MM.1S (cell line): Measurements from ENCODE around the gene DYNC1I1.
A peak's percentile ranks its signal among the peaks of the same experiment; 100 is the strongest.

Experiments
- DNase-seq: peaks from one replicate; pipeline ENCODE4 v3.0.0-alpha.2; 2015
- H2AFZ ChIP-seq: fragments of 300-600 bp; sonication (generic); 2 replicates; pipeline ENCODE4 v1.6.0; 2016; ENCODE audit warnings: antibody characterized with exemption, low read length
- H3F3A ChIP-seq: fragments of 300-600 bp; sonication (generic); 2 replicates; pipeline ENCODE4 v1.6.1; 2016; ENCODE audit warnings: mild to moderate bottlenecking, antibody characterized with exemption, low read length, moderate library complexity, mixed read lengths; ENCODE audit not compliant: insufficient read depth
- H3K27ac ChIP-seq: fragments of 300-600 bp; sonication (generic); 2 replicates; pipeline ENCODE4 v1.5.1; 2016; ENCODE audit warnings: mild to moderate bottlenecking, low read length
- H3K27me3 ChIP-seq: fragments of 300-600 bp; sonication (generic); replicated peaks from 2 replicates; pipeline ENCODE4 v1.6.0; 2016; ENCODE audit warnings: low read length; ENCODE audit not compliant: insufficient read depth
- H3K36me3 ChIP-seq: fragments of 300-600 bp; sonication (generic); replicated peaks from 2 replicates; pipeline ENCODE4 v1.6.1; 2016; ENCODE audit warnings: mild to moderate bottlenecking, low read length, mixed read lengths; ENCODE audit not compliant: insufficient read depth
- H3K4me1 ChIP-seq: fragments of 300-600 bp; sonication (generic); 2 replicates; pipeline ENCODE4 v1.6.1; 2016; ENCODE audit warnings: low read length, mixed read lengths
- H3K4me2 ChIP-seq: fragments of 300-600 bp; sonication (generic); 2 replicates; pipeline ENCODE4 v1.6.0; 2016; ENCODE audit warnings: low read depth, low read length
- H3K4me3 ChIP-seq: fragments of 300-600 bp; sonication (generic); 2 replicates; pipeline ENCODE4 v1.5.1; 2016; ENCODE audit warnings: low read length, mixed read lengths
- H3K79me2 ChIP-seq: fragments of 300-600 bp; sonication (generic); 2 replicates; pipeline ENCODE4 v1.6.1; 2016; ENCODE audit warnings: mixed run types, low read length, mixed read lengths
- H3K9ac ChIP-seq: fragments of 300-600 bp; sonication (generic); 2 replicates; pipeline ENCODE4 v1.6.1; 2016; ENCODE audit warnings: low read length, mixed read lengths
- H3K9me2 ChIP-seq: fragments of 300-600 bp; sonication (generic); replicated peaks from 2 replicates; pipeline ENCODE4 v1.6.1; 2016; ENCODE audit warnings: mild to moderate bottlenecking, low read length, mixed read lengths; ENCODE audit not compliant: insufficient read depth
- H3K9me3 ChIP-seq: fragments of 300-600 bp; sonication (generic); replicated peaks from 2 replicates; pipeline ENCODE4 v1.6.1; 2016; ENCODE audit warnings: mild to moderate bottlenecking, low read length, mixed read lengths; ENCODE audit not compliant: insufficient read depth
- H4K20me1 ChIP-seq: fragments of 300-600 bp; sonication (generic); 2 replicates; pipeline ENCODE4 v1.6.1; 2016; ENCODE audit warnings: mild to moderate bottlenecking, low read length, moderate library complexity, mixed read lengths; ENCODE audit not compliant: insufficient read depth
- EZH2 ChIP-seq: fragments of 300-600 bp; sonication (generic); optimal IDR thresholded peaks from 2 replicates; pipeline ENCODE3; 2017; ENCODE audit warnings: low read depth, mild to moderate bottlenecking, antibody characterized with exemption, low read length, mixed read lengths
- EZH2phosphoT487 ChIP-seq: fragments of 300-600 bp; sonication (generic); IDR thresholded peaks from 2 replicates; pipeline ENCODE4 v1.6.1; 2018; ENCODE audit warnings: antibody characterized with exemption, low read length
- TF ChIP-seq, protein P1 (sequence below): fragments of 300-600 bp; sonication (generic); IDR thresholded peaks from 2 replicates; pipeline ENCODE4 v1.5.1; 2016; ENCODE audit warnings: antibody characterized with exemption, low read length, mixed read lengths

DYNC1I1 gene

DNA sequence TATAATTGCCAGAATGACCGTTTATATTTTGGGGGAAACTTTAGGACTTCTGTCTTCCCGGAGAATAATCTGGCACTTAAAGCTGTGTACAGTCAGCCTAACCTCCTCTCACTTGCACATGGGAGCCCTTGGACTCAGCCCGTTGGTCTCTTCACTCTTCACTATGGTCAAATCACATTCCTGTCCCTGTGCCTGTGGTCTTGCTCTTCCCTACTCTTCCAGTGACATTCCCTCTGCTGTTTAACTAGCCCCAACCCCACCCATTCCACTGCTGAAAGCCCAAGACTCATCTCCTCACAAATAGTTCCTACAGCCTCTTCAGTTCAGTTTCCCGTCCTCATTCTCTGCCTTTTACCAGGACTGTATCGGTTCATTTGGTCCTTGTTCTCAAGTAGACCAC is 135.0 kb downstream of the DYNC1I1 start:
- no peaks in the 10 kb centered on the region for H3K79me2 ChIP-seq
- no peaks in the 10 kb centered on the region for H3K9me3 ChIP-seq
- peak overlapping the region; percentile 60 for H2AFZ ChIP-seq
- H3K9ac ChIP-seq, result peak overlapping the region; percentile 40; the same call in 1 of the 2 replicates
- H3K4me3 ChIP-seq, result peak overlapping the region; percentile 44
- H3K4me1 ChIP-seq, result peaks cover 21% of the 10 kb centered on the region
- H3K4me2 ChIP-seq, result peak overlapping the region; percentile 91
- H3K27ac ChIP-seq, result peak overlapping the region; percentile 78
- no peaks in the 10 kb centered on the region for H3K9me2 ChIP-seq
- TF ChIP-seq, protein P1, sequence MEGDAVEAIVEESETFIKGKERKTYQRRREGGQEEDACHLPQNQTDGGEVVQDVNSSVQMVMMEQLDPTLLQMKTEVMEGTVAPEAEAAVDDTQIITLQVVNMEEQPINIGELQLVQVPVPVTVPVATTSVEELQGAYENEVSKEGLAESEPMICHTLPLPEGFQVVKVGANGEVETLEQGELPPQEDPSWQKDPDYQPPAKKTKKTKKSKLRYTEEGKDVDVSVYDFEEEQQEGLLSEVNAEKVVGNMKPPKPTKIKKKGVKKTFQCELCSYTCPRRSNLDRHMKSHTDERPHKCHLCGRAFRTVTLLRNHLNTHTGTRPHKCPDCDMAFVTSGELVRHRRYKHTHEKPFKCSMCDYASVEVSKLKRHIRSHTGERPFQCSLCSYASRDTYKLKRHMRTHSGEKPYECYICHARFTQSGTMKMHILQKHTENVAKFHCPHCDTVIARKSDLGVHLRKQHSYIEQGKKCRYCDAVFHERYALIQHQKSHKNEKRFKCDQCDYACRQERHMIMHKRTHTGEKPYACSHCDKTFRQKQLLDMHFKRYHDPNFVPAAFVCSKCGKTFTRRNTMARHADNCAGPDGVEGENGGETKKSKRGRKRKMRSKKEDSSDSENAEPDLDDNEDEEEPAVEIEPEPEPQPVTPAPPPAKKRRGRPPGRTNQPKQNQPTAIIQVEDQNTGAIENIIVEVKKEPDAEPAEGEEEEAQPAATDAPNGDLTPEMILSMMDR, result no peak
- TF ChIP-seq EZH2phosphoT487 (no peak), EZH2 (no peak)
- DNase-seq, result no peak
- no peaks in the 10 kb centered on the region for H4K20me1 ChIP-seq
- no peaks in the 10 kb centered on the region for H3K36me3 ChIP-seq
- H3K27me3 ChIP-seq, result no peaks in the 10 kb centered on the region
- H3F3A ChIP-seq, result peaks cover 13% of the 10 kb centered on the region

DNA sequence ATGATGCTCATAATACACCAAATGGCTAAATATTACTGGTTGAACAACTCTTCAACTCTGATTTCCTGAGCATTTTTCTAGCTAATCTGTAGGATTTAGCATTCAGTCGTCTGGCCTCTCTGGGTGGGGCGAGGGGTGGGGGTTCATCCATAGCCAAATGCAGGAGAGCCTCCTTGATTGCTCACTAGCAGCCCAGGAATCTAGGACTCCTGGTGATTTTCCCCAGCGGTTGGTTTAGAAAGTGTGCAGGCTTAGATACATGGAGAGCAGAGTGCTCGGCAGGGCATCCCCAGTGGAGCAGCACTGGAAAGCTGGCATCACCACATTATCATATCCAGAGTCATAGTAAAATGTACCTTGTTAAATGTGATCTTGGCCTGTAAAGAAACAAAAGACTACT is 136.1 kb downstream of the DYNC1I1 start:
- Histone ChIP-seq H3K9me2 (no peaks in the 10 kb centered on the region), H4K20me1 (no peaks in the 10 kb centered on the region), H3F3A (peaks cover 13% of the 10 kb centered on the region), H2AFZ (no peak overlapping the region), H3K9ac (no peak overlapping the region), H3K36me3 (no peaks in the 10 kb centered on the region), H3K27me3 (no peaks in the 10 kb centered on the region), H3K27ac (no peak overlapping the region), H3K9me3 (no peaks in the 10 kb centered on the region), H3K4me1 (peaks cover 21% of the 10 kb centered on the region), H3K4me3 (no peak overlapping the region), H3K79me2 (no peaks in the 10 kb centered on the region), H3K4me2 (no peak overlapping the region)
- no peak for DNase-seq
- no peak for TF ChIP-seq EZH2phosphoT487
- TF ChIP-seq EZH2, result no peak
- TF ChIP-seq, protein P1, result no peak

DNA sequence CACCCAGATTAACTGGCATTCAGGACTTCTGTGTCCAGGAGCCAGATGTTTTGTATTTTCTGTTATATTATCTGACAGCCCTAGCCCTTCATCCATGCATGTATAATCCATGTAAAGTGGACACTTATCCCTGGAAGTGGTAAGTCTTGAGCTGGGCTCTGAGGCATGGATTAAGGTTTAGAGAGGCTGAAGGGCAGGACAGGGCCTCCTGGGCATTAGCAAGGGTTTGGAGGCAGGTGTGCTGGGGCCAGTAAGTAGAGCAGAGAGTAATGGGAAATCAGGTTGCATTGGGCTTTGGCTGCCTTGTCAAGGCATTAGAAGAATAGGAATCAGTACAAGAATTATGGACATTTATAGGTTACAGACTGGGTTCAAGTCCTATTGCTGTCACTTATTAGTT is 138.0 kb downstream of the DYNC1I1 start:
- Histone ChIP-seq H2AFZ (no peak overlapping the region), H3K79me2 (no peaks in the 10 kb centered on the region), H3K9me2 (no peaks in the 10 kb centered on the region), H3K9me3 (no peaks in the 10 kb centered on the region), H3K4me2 (no peak overlapping the region), H3F3A (peaks cover 13% of the 10 kb centered on the region), H3K27ac (no peak overlapping the region), H4K20me1 (no peaks in the 10 kb centered on the region), H3K4me1 (peaks cover 21% of the 10 kb centered on the region), H3K4me3 (no peak overlapping the region), H3K36me3 (no peaks in the 10 kb centered on the region), H3K27me3 (no peaks in the 10 kb centered on the region), H3K9ac (no peak overlapping the region)
- TF ChIP-seq, protein P1, result no peak
- TF ChIP-seq EZH2phosphoT487 (no peak), EZH2 (no peak)
- no peak for DNase-seq
